Central memory CD8-positive, alpha-beta T cell (primary cell): ENCODE results near the gene CCDC88B.
A peak's percentile ranks its signal among the peaks of the same experiment; 100 is the strongest.
"Not testable (repeated sequence)": the region's sequence is repeated elsewhere in the genome, so short reads cannot be mapped to it uniquely, and the experiment has no call there.

Experiments
- ATAC-seq: fragments of 150-1000 bp; cut with Tn5 transposase; replicated peaks from 2 replicates; pipeline ENCODE4 v1.10.0; 2022; ENCODE audit warnings: mild to moderate bottlenecking, moderate FRiP score, moderate number of reproducible peaks; ENCODE audit not compliant: poor library complexity, severe bottlenecking; ENCODE audit errors: extremely low read depth
- DNase-seq, 2 donors: peaks; one replicate each; pipeline ENCODE4 v3.0.0; 2021; ENCODE audit warnings: low spot score in 2 of 2
- H3K27ac Mint-ChIP-seq: one replicate; pipeline ENCODE4 v1.8.0; 2022; ENCODE audit warnings: low read depth, mild to moderate bottlenecking, moderate library complexity, mixed read lengths
- H3K27me3 Mint-ChIP-seq: one replicate; pipeline ENCODE4 v1.8.0; 2022; ENCODE audit warnings: mixed read lengths
- H3K36me3 Mint-ChIP-seq: one replicate; pipeline ENCODE4 v1.8.0; 2022; ENCODE audit warnings: mild to moderate bottlenecking, moderate library complexity, mixed read lengths; ENCODE audit not compliant: insufficient read depth
- H3K4me1 Mint-ChIP-seq: one replicate; pipeline ENCODE4 v1.8.0; 2022; ENCODE audit warnings: mixed read lengths
- H3K4me3 Mint-ChIP-seq: one replicate; pipeline ENCODE4 v1.8.0; 2022; ENCODE audit warnings: mild to moderate bottlenecking, moderate library complexity, mixed read lengths
- H3K9me3 Mint-ChIP-seq: one replicate; pipeline ENCODE4 v1.8.0; 2022; ENCODE audit warnings: mixed read lengths

The CCDC88B gene

GRCh38 chr11:64312947-64313346 is 27.1 kb upstream of the CCDC88B start:
- peaks cover 32% of the 10 kb centered on the region for H3K36me3 Mint-ChIP-seq
- no peaks in the 10 kb centered on the region for H3K27me3 Mint-ChIP-seq
- ATAC-seq (no peak), DNase-seq (no peak)
- no peaks in the 10 kb centered on the region for H3K9me3 Mint-ChIP-seq
- H3K4me1 Mint-ChIP-seq: peaks cover 27% of the 10 kb centered on the region
- H3K27ac Mint-ChIP-seq: peak overlapping the region; percentile 22
- H3K4me3 Mint-ChIP-seq: no peak overlapping the region

- Mint-ChIP-seq H3K4me3 (no peak overlapping the region), H3K4me1 (peaks cover 34% of the 10 kb centered on the region), H3K27me3 (no peaks in the 10 kb centered on the region), H3K27ac (peak overlapping the region; percentile 22), H3K9me3 (no peaks in the 10 kb centered on the region), H3K36me3 (peaks cover 33% of the 10 kb centered on the region)
- DNase-seq (no peak), ATAC-seq (no peak)
These were observed 26.4 kb upstream of the CCDC88B start for GRCh38 chr11:64313491-64314145.

- DNase-seq: no peak
- H3K9me3 Mint-ChIP-seq: no peaks in the 10 kb centered on the region
- H3K27me3 Mint-ChIP-seq: no peaks in the 10 kb centered on the region
- peaks cover 35% of the 10 kb centered on the region for H3K36me3 Mint-ChIP-seq
- H3K4me1 Mint-ChIP-seq: peaks cover 40% of the 10 kb centered on the region
- H3K4me3 Mint-ChIP-seq: no peak overlapping the region
- no peak for ATAC-seq
- H3K27ac Mint-ChIP-seq: no peak overlapping the region
These were observed 25.7 kb upstream of the CCDC88B start for GRCh38 chr11:64314146-64314804.

- DNase-seq (no peak), ATAC-seq (no peak)
- Mint-ChIP-seq H3K9me3 (no peaks in the 10 kb centered on the region), H3K27me3 (no peaks in the 10 kb centered on the region), H3K36me3 (peaks cover 34% of the 10 kb centered on the region), H3K27ac (no peak overlapping the region), H3K4me1 (peaks cover 43% of the 10 kb centered on the region), H3K4me3 (no peak overlapping the region)
These were observed 25.0 kb upstream of the CCDC88B start for GRCh38 chr11:64314805-64315561.

- Mint-ChIP-seq H3K36me3 (peaks cover 29% of the 10 kb centered on the region), H3K27ac (peak overlapping the region; percentile 99), H3K4me3 (peak overlapping the region; percentile 93), H3K4me1 (peaks cover 52% of the 10 kb centered on the region)
- not testable (repeated sequence) for DNase-seq, ATAC-seq, H3K9me3 Mint-ChIP-seq, H3K27me3 Mint-ChIP-seq
These were observed 24.1 kb upstream of the CCDC88B start for GRCh38 chr11:64315667-64316526.

GRCh38 chr11:64316672-64317324 is 23.2 kb upstream of the CCDC88B start:
- Mint-ChIP-seq H3K9me3 (no peaks in the 10 kb centered on the region), H3K27ac (peak overlapping the region; percentile 99), H3K4me1 (peaks cover 55% of the 10 kb centered on the region), H3K27me3 (no peaks in the 10 kb centered on the region), H3K36me3 (peaks cover 34% of the 10 kb centered on the region), H3K4me3 (peak overlapping the region; percentile 93)
- ATAC-seq (no peak), DNase-seq (no peak)

- H3K4me1 Mint-ChIP-seq: peaks cover 54% of the 10 kb centered on the region
These were observed 22.6 kb upstream of the CCDC88B start, which contains the start of gene TRMT112 for GRCh38 chr11:64317325-64317960. TSS of gene TRMT112 (minus strand) at chr11:64317559. CDS start at chr11:64317526, 33 bp downstream.

GRCh38 chr11:64317961-64318765 is 21.8 kb upstream of the CCDC88B start, which contains the start of gene PRDX5:
TSS of gene PRDX5 (plus strand) at chr11:64318121. CDS start at chr11:64318216, 95 bp downstream.
- ATAC-seq (peak; percentile 81), DNase-seq (peak; percentile 88 to 94)
- no peaks in the 10 kb centered on the region for H3K9me3 Mint-ChIP-seq
- H3K27ac Mint-ChIP-seq: peak within 1 kb of the TSS; percentile 99
- H3K4me1 Mint-ChIP-seq: peaks cover 46% of the 10 kb centered on the region
- H3K27me3 Mint-ChIP-seq: no peaks in the 10 kb centered on the region
- peak within 1 kb of the TSS; percentile 93 for H3K4me3 Mint-ChIP-seq
- peaks cover 32% of the 10 kb centered on the region for H3K36me3 Mint-ChIP-seq

More at GRCh38 chr11:64317325-64317960, 22.6 kb upstream of the CCDC88B start, which contains the start of gene TRMT112:
- DNase-seq (peak; percentile 88 to 96), ATAC-seq (peak; percentile 85)
- H3K27me3 Mint-ChIP-seq: no peaks in the 10 kb centered on the region
- H3K4me3 Mint-ChIP-seq: peak within 1 kb of the TSS; percentile 93
- H3K36me3 Mint-ChIP-seq: peaks cover 33% of the 10 kb centered on the region
- H3K9me3 Mint-ChIP-seq: no peaks in the 10 kb centered on the region
- H3K27ac Mint-ChIP-seq: peak within 1 kb of the TSS; percentile 99

GRCh38 chr11:64318766-64319761 is 20.9 kb upstream of the CCDC88B start:
- H3K36me3 Mint-ChIP-seq: peaks cover 32% of the 10 kb centered on the region
- ATAC-seq (no peak), DNase-seq (no peak)
- H3K27me3 Mint-ChIP-seq: no peaks in the 10 kb centered on the region
- H3K4me1 Mint-ChIP-seq: peaks cover 45% of the 10 kb centered on the region
- H3K9me3 Mint-ChIP-seq: no peaks in the 10 kb centered on the region
- peak overlapping the region; percentile 99 for H3K27ac Mint-ChIP-seq
- H3K4me3 Mint-ChIP-seq: peak overlapping the region; percentile 93

GRCh38 chr11:64320556-64320955 is 19.4 kb upstream of the CCDC88B start:
- Mint-ChIP-seq H3K4me3 (no peak overlapping the region), H3K9me3 (no peaks in the 10 kb centered on the region), H3K27me3 (no peaks in the 10 kb centered on the region), H3K27ac (peak overlapping the region; percentile 58), H3K36me3 (peaks cover 26% of the 10 kb centered on the region), H3K4me1 (peaks cover 45% of the 10 kb centered on the region)
- ATAC-seq (no peak), DNase-seq (no peak)
